Measurements from ENCODE around the gene HAL. TPM values are rescaled to one million over a fixed set of nuclear protein-coding genes. Genes with fewer than 3 reads are reported as not detected.
A peak's percentile ranks its signal among the peaks of the same experiment; 100 is the strongest.

HAL gene
- total and polyA plus RNA-seq, 2 of the 13 experiments (the other 11 are each of a cell fraction or from before 2014, with no cell fraction given): 0.89 to 37.8 TPM

DNA sequence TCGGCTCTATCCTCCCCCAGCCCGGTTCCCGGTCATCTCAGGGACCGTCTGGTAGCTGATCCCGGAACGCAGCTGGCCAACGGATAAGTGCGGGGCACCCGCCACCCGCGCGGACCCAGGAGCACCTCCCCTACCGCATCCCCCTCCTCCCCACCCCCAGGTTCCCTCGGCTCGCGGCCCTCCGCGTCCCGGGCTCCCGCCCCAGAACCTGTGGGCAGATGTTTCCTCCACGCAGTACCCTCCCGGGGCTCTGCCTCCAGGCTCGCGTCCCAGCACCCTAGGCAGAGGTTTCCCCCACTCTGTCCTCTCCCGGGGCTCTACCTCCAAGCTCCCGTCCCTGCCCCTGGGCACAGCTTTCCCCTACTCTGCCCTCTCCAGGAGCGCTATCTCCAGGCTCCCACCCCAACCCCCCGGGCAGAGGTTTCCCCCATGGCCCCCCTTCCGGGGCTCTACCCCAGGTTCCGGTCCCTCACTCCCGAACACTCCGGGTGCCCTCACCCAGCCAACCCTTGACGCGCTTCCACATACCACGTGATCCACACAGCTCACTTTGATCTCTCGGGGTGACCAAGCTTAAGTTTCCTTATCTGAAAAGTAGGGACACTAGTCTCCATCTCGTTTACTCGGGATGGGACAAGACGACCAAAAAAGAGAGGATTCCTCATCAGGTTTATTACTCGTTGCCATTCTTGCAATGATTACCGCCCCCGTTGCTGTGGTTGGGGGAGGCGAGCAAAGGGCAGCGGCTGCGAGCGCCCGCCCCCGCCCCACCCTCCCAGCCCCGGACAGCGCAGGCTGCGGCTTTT is 53.4 kb downstream of the HAL start, which contains the start of gene CCDC38 (continued):
- TF ChIP-seq, protein P1, sequence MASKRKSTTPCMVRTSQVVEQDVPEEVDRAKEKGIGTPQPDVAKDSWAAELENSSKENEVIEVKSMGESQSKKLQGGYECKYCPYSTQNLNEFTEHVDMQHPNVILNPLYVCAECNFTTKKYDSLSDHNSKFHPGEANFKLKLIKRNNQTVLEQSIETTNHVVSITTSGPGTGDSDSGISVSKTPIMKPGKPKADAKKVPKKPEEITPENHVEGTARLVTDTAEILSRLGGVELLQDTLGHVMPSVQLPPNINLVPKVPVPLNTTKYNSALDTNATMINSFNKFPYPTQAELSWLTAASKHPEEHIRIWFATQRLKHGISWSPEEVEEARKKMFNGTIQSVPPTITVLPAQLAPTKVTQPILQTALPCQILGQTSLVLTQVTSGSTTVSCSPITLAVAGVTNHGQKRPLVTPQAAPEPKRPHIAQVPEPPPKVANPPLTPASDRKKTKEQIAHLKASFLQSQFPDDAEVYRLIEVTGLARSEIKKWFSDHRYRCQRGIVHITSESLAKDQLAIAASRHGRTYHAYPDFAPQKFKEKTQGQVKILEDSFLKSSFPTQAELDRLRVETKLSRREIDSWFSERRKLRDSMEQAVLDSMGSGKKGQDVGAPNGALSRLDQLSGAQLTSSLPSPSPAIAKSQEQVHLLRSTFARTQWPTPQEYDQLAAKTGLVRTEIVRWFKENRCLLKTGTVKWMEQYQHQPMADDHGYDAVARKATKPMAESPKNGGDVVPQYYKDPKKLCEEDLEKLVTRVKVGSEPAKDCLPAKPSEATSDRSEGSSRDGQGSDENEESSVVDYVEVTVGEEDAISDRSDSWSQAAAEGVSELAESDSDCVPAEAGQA (IDR thresholded peaks at IDR 0.05; ENCODE audit: low read depth): 0 out of 2 replicates have a peak, but pooled peaks have one; percentile 28
- TF ChIP-seq, protein P1 (CRISPR knock-in tag; IDR thresholded peaks at IDR 0.05; ENCODE audit: borderline replicate concordance): no peak
- TF ChIP-seq, protein P2, sequence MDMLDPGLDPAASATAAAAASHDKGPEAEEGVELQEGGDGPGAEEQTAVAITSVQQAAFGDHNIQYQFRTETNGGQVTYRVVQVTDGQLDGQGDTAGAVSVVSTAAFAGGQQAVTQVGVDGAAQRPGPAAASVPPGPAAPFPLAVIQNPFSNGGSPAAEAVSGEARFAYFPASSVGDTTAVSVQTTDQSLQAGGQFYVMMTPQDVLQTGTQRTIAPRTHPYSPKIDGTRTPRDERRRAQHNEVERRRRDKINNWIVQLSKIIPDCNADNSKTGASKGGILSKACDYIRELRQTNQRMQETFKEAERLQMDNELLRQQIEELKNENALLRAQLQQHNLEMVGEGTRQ (IDR thresholded peaks at IDR 0.05; ENCODE audit: low read depth, low read length): peak; percentile 90
- TF ChIP-seq, protein P2 (CRISPR knock-in tag; IDR thresholded peaks at IDR 0.05; ENCODE audit: borderline replicate concordance): peak; percentile 93
- peak; percentile 27; the same call in 1 of the 2 replicates for TF ChIP-seq MTA1 (CRISPR knock-in tag; IDR thresholded peaks at IDR 0.05; ENCODE audit: borderline replicate concordance)
- TF ChIP-seq ZNF10 (CRISPR knock-in tag; IDR thresholded peaks at IDR 0.05; ENCODE audit: borderline replicate concordance, low read depth): no peak
- no peak for TF ChIP-seq GZF1 (CRISPR knock-in tag; IDR thresholded peaks at IDR 0.05)
- no peak for TF ChIP-seq NCOA2 (CRISPR knock-in tag; IDR thresholded peaks at IDR 0.05)
- peak; percentile 50; the same call in 1 of the 2 replicates for TF ChIP-seq ZNF343 (CRISPR knock-in tag; IDR thresholded peaks at IDR 0.05)
- TF ChIP-seq ZSCAN9 (CRISPR knock-in tag; IDR thresholded peaks at IDR 0.05; ENCODE audit: borderline replicate concordance): no peak
- no peak for TF ChIP-seq ZNF253 (CRISPR knock-in tag; IDR thresholded peaks at IDR 0.05; ENCODE audit: borderline replicate concordance)
- peak; percentile 51; the same call in 1 of the 2 replicates for TF ChIP-seq HOXD1 (CRISPR knock-in tag; IDR thresholded peaks at IDR 0.05)
- no peak for TF ChIP-seq ZFP36 (IDR thresholded peaks at IDR 0.05; ENCODE audit: borderline replicate concordance, low read depth, low read length, partially characterized antibody)
- no peak for TF ChIP-seq ZNF124 (CRISPR knock-in tag; IDR thresholded peaks at IDR 0.05)
- TF ChIP-seq ZNF326 (CRISPR knock-in tag; IDR thresholded peaks at IDR 0.05; ENCODE audit: borderline replicate concordance): no peak
- no peak for TF ChIP-seq ELF4 (CRISPR knock-in tag; IDR thresholded peaks at IDR 0.05; ENCODE audit: borderline replicate concordance)
- no peak for TF ChIP-seq PAF1 (CRISPR knock-in tag; IDR thresholded peaks at IDR 0.05)
- no peak for TF ChIP-seq GLI4 (CRISPR knock-in tag; IDR thresholded peaks at IDR 0.05; ENCODE audit: borderline replicate concordance)
- TF ChIP-seq, protein P3, sequence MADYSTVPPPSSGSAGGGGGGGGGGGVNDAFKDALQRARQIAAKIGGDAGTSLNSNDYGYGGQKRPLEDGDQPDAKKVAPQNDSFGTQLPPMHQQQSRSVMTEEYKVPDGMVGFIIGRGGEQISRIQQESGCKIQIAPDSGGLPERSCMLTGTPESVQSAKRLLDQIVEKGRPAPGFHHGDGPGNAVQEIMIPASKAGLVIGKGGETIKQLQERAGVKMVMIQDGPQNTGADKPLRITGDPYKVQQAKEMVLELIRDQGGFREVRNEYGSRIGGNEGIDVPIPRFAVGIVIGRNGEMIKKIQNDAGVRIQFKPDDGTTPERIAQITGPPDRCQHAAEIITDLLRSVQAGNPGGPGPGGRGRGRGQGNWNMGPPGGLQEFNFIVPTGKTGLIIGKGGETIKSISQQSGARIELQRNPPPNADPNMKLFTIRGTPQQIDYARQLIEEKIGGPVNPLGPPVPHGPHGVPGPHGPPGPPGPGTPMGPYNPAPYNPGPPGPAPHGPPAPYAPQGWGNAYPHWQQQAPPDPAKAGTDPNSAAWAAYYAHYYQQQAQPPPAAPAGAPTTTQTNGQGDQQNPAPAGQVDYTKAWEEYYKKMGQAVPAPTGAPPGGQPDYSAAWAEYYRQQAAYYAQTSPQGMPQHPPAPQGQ (CRISPR knock-in tag; IDR thresholded peaks at IDR 0.05; ENCODE audit: borderline replicate concordance): no peak
- no peak for TF ChIP-seq ZNF354B (CRISPR knock-in tag; IDR thresholded peaks at IDR 0.05)
